IMR-90 (cell line): ENCODE results near the gene NPTX2. TPM values are rescaled to one million over a fixed set of nuclear protein-coding genes. Genes with fewer than 3 reads are reported as not detected.

Experiments
- ATAC-seq: fragments of 200-7000 bp; cut with Tn5 transposase; 2 replicates; pipeline ENCODE4 v1.9.1; 2020; ENCODE audit warnings: low read depth, mild to moderate bottlenecking, moderate library complexity
- BruUV-seq: library from RNA; stranded (reverse); fragments of 400-500 nt; replicated peaks from 2 replicates; lab custom pipeline; 2021; lab: Mats Ljungman, UMichigan
- CTCF ChIA-PET: fragments of 300-600 bp; formaldehyde crosslinking; extraction: SDS; loops from one replicate; lab custom pipeline; 2021; ENCODE audit warnings: antibody characterized with exemption; lab: Yijun Ruan, JAX
- POLR2A ChIA-PET: fragments of 300-600 bp; sonication (Branson Sonifier 250); formaldehyde crosslinking; loops from one replicate; lab custom pipeline; 2022; ENCODE audit warnings: antibody characterized with exemption; ENCODE audit not compliant: unreplicated experiment; lab: Charles Lee
- DNase-seq: peaks from one replicate; pipeline ENCODE4 v3.0.0; 2013
- H2AFZ ChIP-seq: replicated peaks from 2 replicates; pipeline ENCODE3; 2013; ENCODE audit warnings: low read length, mild to moderate bottlenecking; ENCODE audit not compliant: poor library complexity
- H2AK5ac ChIP-seq: 2 replicates; pipeline ENCODE4 v1.6.1; 2013; ENCODE audit warnings: low read depth, low read length, inconsistent platforms
- H2AK9ac ChIP-seq: replicated peaks from 2 replicates; pipeline ENCODE3; 2013; ENCODE audit warnings: mild to moderate bottlenecking, low read depth, low read length, moderate library complexity; ENCODE audit not compliant: poor library complexity
- H2BK120ac ChIP-seq: 2 replicates; pipeline ENCODE4 v1.6.1; 2013; ENCODE audit warnings: low read depth, low read length, inconsistent platforms
- H2BK15ac ChIP-seq: 3 replicates; pipeline ENCODE4 v1.6.1; 2013; ENCODE audit warnings: low read depth, low read length, inconsistent platforms
- H2BK20ac ChIP-seq: 2 replicates; pipeline ENCODE4 v1.6.1; 2013; ENCODE audit warnings: low read depth, mild to moderate bottlenecking, inconsistent platforms, low read length, moderate library complexity
- H2BK5ac ChIP-seq: 2 replicates; pipeline ENCODE4 v1.6.1; 2013; ENCODE audit warnings: mild to moderate bottlenecking, low read depth, low read length, inconsistent platforms; ENCODE audit not compliant: poor library complexity, severe bottlenecking
- H3K14ac ChIP-seq: replicated peaks from 2 replicates; pipeline ENCODE4 v1.6.1; 2013; ENCODE audit warnings: low read depth, low read length, inconsistent platforms
- H3K18ac ChIP-seq: 2 replicates; pipeline ENCODE4 v1.6.1; 2013; ENCODE audit warnings: low read depth, low read length, control low read depth
- H3K23ac ChIP-seq: 2 replicates; pipeline ENCODE4 v1.6.1; 2013; ENCODE audit warnings: low read depth, low read length, inconsistent platforms
- H3K27ac ChIP-seq: 2 replicates; pipeline ENCODE4 v1.5.1; 2013; ENCODE audit warnings: mild to moderate bottlenecking, control low read depth, low read length; ENCODE audit not compliant: insufficient read depth
- H3K27me3 ChIP-seq: 2 replicates; pipeline ENCODE4 v1.6.1; 2013; ENCODE audit warnings: low read length; ENCODE audit not compliant: control insufficient read depth, insufficient read depth
- H3K36me3 ChIP-seq: 2 replicates; pipeline ENCODE4 v1.6.1; 2013; ENCODE audit warnings: low read length, mixed read lengths; ENCODE audit not compliant: control insufficient read depth, insufficient read depth
- H3K4ac ChIP-seq: 2 replicates; pipeline ENCODE4 v1.6.1; 2013; ENCODE audit warnings: low read depth, low read length, inconsistent platforms
- H3K4me1 ChIP-seq: 2 replicates; pipeline ENCODE4 v1.6.1; 2013; ENCODE audit warnings: low read length, mixed read lengths; ENCODE audit not compliant: control insufficient read depth, insufficient read depth
- H3K4me2 ChIP-seq: 2 replicates; pipeline ENCODE4 v1.6.1; 2013; ENCODE audit warnings: low read depth, mild to moderate bottlenecking, control low read depth, low read length, moderate library complexity
- H3K4me3 ChIP-seq: 2 replicates; pipeline ENCODE4 v1.5.1; 2013; ENCODE audit warnings: low read depth, mild to moderate bottlenecking, control low read depth, low read length, moderate library complexity; ENCODE audit not compliant: insufficient read depth
- H3K56ac ChIP-seq: 2 replicates; pipeline ENCODE4 v1.6.1; 2013; ENCODE audit warnings: low read length, inconsistent platforms; ENCODE audit not compliant: insufficient read depth; ENCODE audit errors: extremely low read depth
- H3K79me1 ChIP-seq, 2 experiments: 2 replicates each; pipeline ENCODE4 v1.6.1; 2013; ENCODE audit warnings: low read length in 2 of 2, inconsistent platforms in 1 of 2, low read depth in 1 of 2
- H3K9ac ChIP-seq: 2 replicates; pipeline ENCODE4 v1.6.1; 2013; ENCODE audit warnings: low read depth, low read length, control low read depth
- H3K9me1 ChIP-seq: 2 replicates; pipeline ENCODE4 v1.6.1; 2013; ENCODE audit warnings: low read length, inconsistent platforms; ENCODE audit not compliant: insufficient read depth
- H3K9me3 ChIP-seq: 2 replicates; pipeline ENCODE4 v1.6.1; 2013; ENCODE audit warnings: low read length; ENCODE audit not compliant: control insufficient read depth, insufficient read depth
- H4K20me1 ChIP-seq: 2 replicates; pipeline ENCODE4 v1.6.1; 2013; ENCODE audit warnings: low read length, inconsistent platforms; ENCODE audit not compliant: insufficient read depth
- H4K5ac ChIP-seq: 2 replicates; pipeline ENCODE4 v1.6.1; 2013; ENCODE audit warnings: mild to moderate bottlenecking, low read depth, low read length, control low read depth
- H4K8ac ChIP-seq, 2 experiments: 2 replicates each; pipeline ENCODE4 v1.6.1; 2013; ENCODE audit warnings: low read depth in 2 of 2, low read length in 2 of 2, control low read depth in 1 of 2, inconsistent platforms in 1 of 2
- H4K91ac ChIP-seq: 2 replicates; pipeline ENCODE4 v1.6.1; 2013; ENCODE audit warnings: low read depth, low read length, inconsistent platforms; ENCODE audit not compliant: insufficient read depth
- BHLHE40 ChIP-seq: fragments of 150-350 bp; IDR thresholded peaks from 2 replicates; pipeline ENCODE4 v1.6.1; 2016; ENCODE audit warnings: mild to moderate bottlenecking, low read depth, low read length
- CEBPB ChIP-seq: IDR thresholded peaks from 2 replicates; pipeline ENCODE4 v1.6.1; 2012; ENCODE audit warnings: low read depth, low read length, improper control_type of control experiment
- CHD1 ChIP-seq: IDR thresholded peaks from 2 replicates; pipeline ENCODE4 v1.6.1; 2012; ENCODE audit warnings: low read depth, low read length, improper control_type of control experiment
- CTCF ChIP-seq: conservative IDR thresholded peaks from 2 replicates; pipeline ENCODE4 v1.5.1; 2012; ENCODE audit warnings: mild to moderate bottlenecking, low read depth, low read length, improper control_type of control experiment
- ELK1 ChIP-seq: fragments of 150-350 bp; IDR thresholded peaks from 2 replicates; pipeline ENCODE4 v1.6.1; 2016; ENCODE audit warnings: low read depth, mild to moderate bottlenecking, low read length, moderate library complexity, borderline replicate concordance
- FOS ChIP-seq: fragments of 150-350 bp; IDR thresholded peaks from 2 replicates; pipeline ENCODE4 v1.6.1; 2016; ENCODE audit warnings: low read depth, low read length
- MAFK ChIP-seq: IDR thresholded peaks from 2 replicates; pipeline ENCODE4 v1.6.1; 2012; ENCODE audit warnings: low read depth, low read length, improper control_type of control experiment
- MAZ ChIP-seq: IDR thresholded peaks from 2 replicates; pipeline ENCODE4 v1.6.1; 2012; ENCODE audit warnings: low read depth, mild to moderate bottlenecking, low read length, improper control_type of control experiment, moderate library complexity, borderline replicate concordance
- MXI1 ChIP-seq: IDR thresholded peaks from 2 replicates; pipeline ENCODE4 v1.6.1; 2012; ENCODE audit warnings: low read depth, mild to moderate bottlenecking, low read length, moderate library complexity, borderline replicate concordance
- NFE2L2 ChIP-seq: fragments of 150-350 bp; IDR thresholded peaks from 2 replicates; pipeline ENCODE4 v1.6.1; 2016; ENCODE audit warnings: low read depth, mild to moderate bottlenecking, low read length
- POLR2A ChIP-seq: IDR thresholded peaks from 2 replicates; pipeline ENCODE4 v1.6.1; 2012; ENCODE audit warnings: mild to moderate bottlenecking, low read depth, low read length
- RAD21 ChIP-seq: IDR thresholded peaks from 2 replicates; pipeline ENCODE4 v1.6.1; 2012; ENCODE audit warnings: low read length, improper control_type of control experiment
- RCOR1 ChIP-seq: IDR thresholded peaks from 2 replicates; pipeline ENCODE4 v1.6.1; 2012; ENCODE audit warnings: mild to moderate bottlenecking, low read length, improper control_type of control experiment; ENCODE audit not compliant: insufficient replicate concordance
- RFX5 ChIP-seq: IDR thresholded peaks from 2 replicates; pipeline ENCODE4 v1.8.0; 2012; ENCODE audit warnings: low read depth, mild to moderate bottlenecking, low read length, moderate library complexity
- SMC3 ChIP-seq: fragments of 150-350 bp; IDR thresholded peaks from 2 replicates; pipeline ENCODE4 v1.6.1; 2016; ENCODE audit warnings: low read depth, mild to moderate bottlenecking, antibody characterized with exemption, low read length, moderate library complexity
- USF2 ChIP-seq: fragments of 150-350 bp; IDR thresholded peaks from 2 replicates; pipeline ENCODE4 v1.6.1; 2017; ENCODE audit warnings: mild to moderate bottlenecking, antibody characterized with exemption, low read length, low read depth
- WGBS, 2 experiments: methylation state at CpG; one replicate each; pipeline versions ENCODE4 v1.1.5 to v1.1.7; 2013; ENCODE audit warnings: missing lambda C conversion rate in 2 of 2; ENCODE audit not compliant: insufficient read length in 1 of 2; ENCODE audit errors: extremely low coverage in 2 of 2; 5-methylcytosine and 5-hydroxymethylcytosine counted together
- dilution Hi-C: fragments of 300-500 bp; cut with HindIII; formaldehyde crosslinking; loops from one replicate; pipeline ENCODE4 v1.14.3; 2018; ENCODE audit warnings: low sequenced_read_pairs; ENCODE audit not compliant: unreplicated experiment
- in situ Hi-C: fragments of 300-500 bp; cut with MboI; formaldehyde crosslinking; loops from 3 replicates; pipeline ENCODE4 v1.14.3; 2019; ENCODE audit warnings: low sequenced_read_pairs, inconsistent platforms, mixed read lengths
- intact Hi-C: fragments of 100-400 bp; cut with micrococcal nuclease; formaldehyde crosslinking; loops from 2 replicates; pipeline ENCODE4 v1.10.0; 2022
- polyA plus RNA-seq, 3 experiments: library from polyadenylated mRNA; depleted of rRNA; stranded (reverse); fragments of >200 nt; gene quantifications; 2 replicates each; pipeline ENCODE4 v1.2.3, GENCODE V29; 2012; ENCODE audit warnings: low replicate concordance in 1 of 3
- total RNA-seq: library from RNA; depleted of rRNA; stranded (reverse); fragments of >200 nt; gene quantifications from 2 replicates; pipeline ENCODE4 v1.2.3, GENCODE V29; 2012

NPTX2 gene
- total and polyA plus RNA-seq, 2 of the 4 experiments (the other 2 are of a cell fraction): under 0.01 to 0.03 TPM

GRCh38 chr7:98603399-98603788 lies 13.7 kb upstream of the NPTX2 start:
- H2AK9ac ChIP-seq: no peak overlapping the region
- H3K9ac ChIP-seq: no peak overlapping the region
- H3K23ac ChIP-seq: no peak overlapping the region
- H2BK20ac ChIP-seq: no peak overlapping the region
- in situ Hi-C loops (no loop called here), dilution Hi-C loops (no loop called here), intact Hi-C loops (no loop called here)
- H2BK120ac ChIP-seq: no peak overlapping the region
- BruUV-seq: no TSS peak
- no peaks in the 10 kb centered on the region for H3K9me3 ChIP-seq
- H3K4ac ChIP-seq: no peak overlapping the region
- no peaks in the 10 kb centered on the region for H3K36me3 ChIP-seq
- ChIA-PET CTCF (no interaction called here), POLR2A (no interaction called here)
- no peaks in the 10 kb centered on the region for H3K4me1 ChIP-seq
- H2BK5ac ChIP-seq: no peak overlapping the region
- H3K56ac ChIP-seq: no peak overlapping the region
- no peak for ATAC-seq
- H3K14ac ChIP-seq: no peak overlapping the region
- H3K9me1 ChIP-seq: no peaks in the 10 kb centered on the region
- H4K91ac ChIP-seq: no peak overlapping the region
- no peak overlapping the region for H3K27ac ChIP-seq
- H3K4me2 ChIP-seq: no peak overlapping the region
- H3K79me1 ChIP-seq: no peaks in the 10 kb centered on the region
- no peaks in the 10 kb centered on the region for H4K20me1 ChIP-seq
- no peak for DNase-seq
- no peak overlapping the region for H4K5ac ChIP-seq
- WGBS, 2 experiments: 0% methylated on average over 1 of the region's 3 CpGs; no CpG with 5 or more reads in 1 of the 2 experiments
- H3K27me3 ChIP-seq: no peaks in the 10 kb centered on the region
- no peak overlapping the region for H3K4me3 ChIP-seq
- no peak overlapping the region for H3K18ac ChIP-seq
- no peak overlapping the region for H2AFZ ChIP-seq
- H2BK15ac ChIP-seq: no peak overlapping the region
- no peak overlapping the region for H4K8ac ChIP-seq
- no peak overlapping the region for H2AK5ac ChIP-seq
- TF ChIP-seq NFE2L2: no peak
- TF ChIP-seq CHD1: no peak
- TF ChIP-seq CTCF: no peak
- no peak for TF ChIP-seq RFX5
- no peak for TF ChIP-seq POLR2A
- TF ChIP-seq BHLHE40: no peak
- no peak for TF ChIP-seq FOS
- TF ChIP-seq RCOR1: no peak
- TF ChIP-seq SMC3: no peak
- no peak for TF ChIP-seq MXI1
- TF ChIP-seq ELK1: no peak
- no peak for TF ChIP-seq MAZ
- TF ChIP-seq RAD21: no peak
- TF ChIP-seq CEBPB: no peak
- no peak for TF ChIP-seq USF2
- no peak for TF ChIP-seq MAFK
